Activated CD4-positive, alpha-beta T cell treated with anti-CD3 and anti-CD28 coated beads, Interleukin-10, Interleukin-2, amounts not matched to agents 100 ng/mL and 50 ng/mL, durations not matched to agents 16 hours and 8 hours (primary cell): ENCODE measurements around the gene SP110.
"Not testable (repeated sequence)": the region's sequence is repeated elsewhere in the genome, so short reads cannot be mapped to it uniquely, and the experiment has no call there.

Source experiments
- DNase-seq: peaks from one replicate; pipeline ENCODE4 v3.0.0-alpha.2; 2020

The SP110 gene

DNA sequence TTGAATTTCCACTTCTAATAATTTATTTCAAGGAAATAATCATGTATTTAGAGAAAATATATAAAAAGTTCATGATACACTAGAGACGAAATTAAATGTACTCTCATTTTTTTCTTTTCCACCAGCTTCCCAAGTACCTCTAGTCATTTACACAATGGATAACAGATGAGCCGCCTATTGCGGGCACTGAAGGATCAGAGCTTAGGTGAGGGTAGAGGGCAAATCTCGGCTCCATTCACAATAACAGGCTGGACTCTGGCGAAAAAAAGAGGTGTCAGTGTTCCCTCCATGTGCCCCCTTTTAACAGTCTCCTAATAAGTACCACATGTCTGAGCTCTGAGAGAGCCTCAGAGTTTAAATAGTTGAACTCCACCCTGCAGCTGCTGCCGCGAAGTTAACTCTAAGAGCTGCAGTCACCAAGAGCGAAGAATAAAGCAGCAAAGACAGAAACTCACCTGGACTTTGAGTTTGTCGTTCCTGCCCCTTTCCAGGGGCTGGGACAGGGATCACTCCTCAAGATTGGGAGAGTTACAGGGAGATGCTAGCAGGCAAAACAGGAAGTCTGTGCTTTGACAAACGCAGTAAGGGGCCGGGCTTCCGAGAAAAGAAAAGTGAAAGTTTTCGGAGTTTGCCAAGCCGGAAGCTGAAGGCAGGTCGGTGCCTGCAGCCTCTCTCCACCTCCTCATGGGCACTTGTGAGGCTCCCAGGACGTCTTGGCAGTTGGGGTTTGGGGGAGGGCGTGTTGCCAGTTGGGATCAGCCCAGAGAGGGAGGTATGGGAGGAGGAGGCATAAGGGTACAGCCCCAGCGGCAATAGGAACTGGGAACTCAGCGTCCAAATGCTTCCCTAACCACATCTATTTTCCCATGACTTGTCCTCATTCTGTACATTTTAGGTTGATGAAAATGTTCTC, at the start of gene SP110:
Gene SP110, minus strand, starts transcription at position 566 of the 913 bp plus-strand sequence. CDS start 3,057 bp downstream, outside the sequence.
- DNase-seq, result peak; percentile 90

DNA sequence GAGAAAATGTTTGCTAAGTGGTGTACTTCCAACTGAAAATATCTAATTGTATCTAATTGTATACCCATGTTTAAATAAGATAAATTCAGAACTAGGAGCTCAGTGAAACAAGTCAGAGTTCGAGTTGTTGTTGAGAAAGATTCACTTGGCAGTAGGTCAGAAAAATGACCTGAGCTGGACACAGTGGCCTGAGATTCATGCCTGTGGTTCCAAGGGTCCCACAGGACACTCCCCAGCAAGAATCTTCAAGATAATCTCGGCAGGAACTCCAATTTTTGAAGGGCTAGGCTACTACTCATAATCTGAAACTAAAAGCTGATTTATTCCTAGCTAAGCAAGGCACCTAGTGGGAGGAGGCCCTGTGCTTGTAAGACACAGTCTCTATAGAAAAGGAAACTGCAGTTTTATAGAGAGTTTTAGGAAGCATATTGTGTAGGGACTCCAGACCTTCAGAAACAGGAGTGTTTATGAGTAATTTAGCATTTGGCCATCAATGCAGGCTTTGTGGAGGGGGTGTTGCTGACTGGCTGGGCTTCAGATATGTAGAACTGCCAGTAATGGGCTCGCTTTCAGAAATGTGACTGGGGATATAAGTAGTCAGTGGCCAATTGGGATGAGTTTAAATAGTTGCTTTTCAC, 48.9 kb upstream of the SP110 start:
- DNase-seq, result peak; percentile 71

- peak; percentile 72 for DNase-seq
Measured at GRCh38 chr2:230267556-230267955, 47.8 kb upstream of the SP110 start.

GRCh38 chr2:230267059-230267458, 47.3 kb upstream of the SP110 start:
- DNase-seq, result no peak

DNA sequence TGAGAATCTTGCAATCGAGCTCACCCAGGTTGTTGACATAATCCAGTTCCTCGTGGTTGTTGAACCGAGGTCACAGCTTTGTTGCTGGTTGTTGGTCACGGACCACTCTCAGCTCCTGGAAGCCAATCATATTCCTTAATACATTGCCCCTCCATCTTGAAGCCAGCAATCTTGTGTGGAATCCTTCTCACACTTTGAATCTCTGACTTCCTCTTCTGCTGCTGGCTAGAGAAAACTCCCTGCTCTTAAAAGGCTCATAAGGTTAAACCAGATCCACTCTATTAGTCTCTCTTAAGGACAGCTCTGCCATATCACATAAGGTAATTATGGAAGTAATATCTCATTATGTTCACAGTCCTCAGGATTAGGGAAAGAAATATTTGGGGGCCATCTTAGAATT, 46.9 kb upstream of the SP110 start:
- DNase-seq, result no peak

DNA sequence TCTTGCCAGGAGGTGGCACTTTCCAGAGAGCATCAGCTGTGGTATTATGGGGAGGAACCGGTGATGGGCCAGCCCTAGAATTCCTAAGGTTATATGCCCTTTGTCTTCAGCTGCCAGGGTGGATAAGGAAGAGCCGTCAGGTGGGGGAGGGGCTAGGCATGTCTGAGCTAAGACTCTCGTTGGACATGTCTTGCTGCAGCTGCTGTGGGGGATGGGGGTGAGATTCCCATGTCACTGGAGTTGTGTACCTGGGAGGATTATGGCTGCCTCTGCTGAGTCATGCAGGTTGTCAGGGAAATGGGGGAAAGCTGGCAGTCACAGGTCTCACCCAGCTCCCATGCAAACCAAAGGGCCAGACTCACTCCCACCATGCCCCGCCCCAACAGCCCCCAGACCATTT, 45.2 kb upstream of the SP110 start:
- DNase-seq, result not testable (repeated sequence)

GRCh38 chr2:230262246-230262645, 42.5 kb upstream of the SP110 start:
- peak; percentile 19 for DNase-seq

DNA sequence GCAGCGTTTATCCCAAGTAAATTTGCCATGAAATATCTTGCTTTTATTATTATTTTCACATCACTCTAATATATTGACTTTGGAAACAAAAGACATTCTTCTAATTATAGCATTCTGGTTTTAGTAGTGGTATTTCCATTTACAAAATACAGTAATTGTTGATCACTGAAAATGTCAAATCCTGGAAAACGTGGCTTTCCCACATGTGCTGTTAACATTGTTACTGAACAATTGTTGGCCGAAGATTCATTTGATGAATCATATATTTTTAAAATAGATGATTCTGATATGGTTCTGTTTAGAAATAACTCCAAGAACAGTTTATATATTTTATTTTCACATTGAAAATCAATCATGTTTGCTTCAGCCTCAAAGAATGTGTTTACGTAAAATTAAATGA, 38.7 kb upstream of the SP110 start:
- no peak for DNase-seq

- DNase-seq, result peak; percentile 71
Measured at GRCh38 chr2:230256733-230257332, 37.0 kb upstream of the SP110 start.

DNA sequence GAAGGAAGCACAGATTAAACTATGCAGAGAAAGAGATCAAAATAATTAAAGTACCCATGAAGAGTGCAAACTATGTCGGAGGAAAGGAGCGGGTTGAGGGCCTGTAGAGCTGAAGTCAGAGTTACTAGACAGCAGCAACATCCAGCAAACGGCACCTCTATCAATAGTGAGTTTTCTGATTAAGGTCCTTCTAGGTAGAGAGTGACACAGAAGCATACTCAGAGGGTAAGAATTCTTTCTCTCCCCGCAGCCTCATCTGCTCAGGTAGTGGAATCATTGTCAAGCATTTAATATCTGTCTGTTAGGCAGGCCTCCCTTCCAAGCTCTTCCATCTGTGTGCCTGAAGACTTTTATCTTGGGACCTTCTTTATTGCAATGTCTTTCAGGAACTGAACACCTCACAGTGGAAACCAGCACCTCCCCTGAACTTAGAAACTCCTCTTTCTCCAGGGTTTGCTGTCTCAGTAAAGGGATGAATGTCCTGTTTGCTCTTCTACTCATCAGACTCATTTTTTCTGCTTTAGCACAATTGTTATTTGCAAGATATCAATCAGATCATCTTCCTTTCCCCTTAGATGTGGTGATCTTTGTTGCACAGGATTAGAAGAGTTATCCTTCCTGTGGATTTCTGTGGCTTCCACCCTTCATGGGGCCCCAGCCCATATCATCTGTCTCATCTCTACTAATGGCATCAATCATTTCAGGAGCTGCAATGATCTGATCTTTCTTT, 34.5 kb upstream of the SP110 start:
- peak; percentile 87 for DNase-seq

DNA sequence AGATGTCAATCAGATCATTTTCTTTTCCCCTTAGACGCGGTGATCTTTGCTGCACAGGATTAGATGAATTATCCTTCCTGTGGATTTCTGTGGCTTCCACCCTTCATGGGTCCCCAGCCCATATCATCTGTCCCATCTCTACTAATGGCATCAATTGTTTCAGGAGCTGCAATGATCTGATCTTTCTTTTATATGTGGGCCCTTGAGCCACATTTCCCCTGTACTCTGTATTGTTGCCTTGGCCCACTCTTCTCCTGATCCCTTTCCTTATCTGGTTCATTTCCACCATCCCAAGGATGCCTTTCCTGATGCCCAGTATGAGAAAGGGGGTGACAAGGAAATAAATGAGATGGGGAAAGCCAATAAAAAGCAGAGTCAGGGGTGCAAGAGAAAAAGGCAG, 30.4 kb upstream of the SP110 start:
- DNase-seq, result no peak

- no peak for DNase-seq
Measured at GRCh38 chr2:230246206-230246605, 26.4 kb upstream of the SP110 start.

DNA sequence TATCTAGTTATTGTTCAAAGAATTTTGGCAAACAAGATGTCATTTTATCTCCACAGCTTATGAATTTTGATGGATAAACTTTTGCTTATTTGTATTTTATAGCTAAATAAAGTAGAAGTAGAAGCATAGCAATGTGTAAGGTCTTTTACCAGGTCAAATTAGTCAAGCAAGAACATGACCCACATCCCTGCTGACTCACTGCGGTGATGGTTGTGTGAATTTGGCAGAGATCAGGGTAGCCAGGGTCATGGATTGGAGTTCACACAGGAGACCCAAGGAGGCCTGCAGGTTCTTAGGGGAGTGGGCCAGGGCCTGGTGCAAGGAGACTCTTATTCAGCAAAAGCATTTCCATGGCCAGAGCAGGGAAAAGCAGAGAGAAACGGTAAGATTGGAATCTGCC, 24.4 kb upstream of the SP110 start:
- no peak for DNase-seq

DNA sequence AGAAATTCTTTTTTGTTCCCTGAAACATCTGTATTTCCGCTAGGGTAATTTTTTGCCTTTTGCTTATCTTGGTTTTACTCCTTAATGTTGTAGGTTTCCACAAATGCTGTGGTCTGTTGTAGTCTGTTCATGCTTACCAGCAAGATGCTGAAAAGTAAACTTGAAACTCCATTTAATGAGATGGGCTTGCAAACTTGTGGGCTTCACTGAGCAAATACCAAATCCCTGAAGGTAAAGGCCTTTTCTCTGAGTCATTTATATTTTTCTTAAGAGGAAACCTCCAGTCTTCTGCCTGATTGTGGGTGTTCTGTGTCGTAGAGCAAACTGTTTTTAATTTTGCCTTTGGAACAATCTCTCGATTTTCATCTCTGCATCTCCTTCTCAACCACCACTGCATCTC, 15.1 kb upstream of the SP110 start:
- DNase-seq, result peak; percentile 89

- peak; percentile 39 for DNase-seq
Measured at GRCh38 chr2:230234122-230234722, 14.4 kb upstream of the SP110 start.

DNA sequence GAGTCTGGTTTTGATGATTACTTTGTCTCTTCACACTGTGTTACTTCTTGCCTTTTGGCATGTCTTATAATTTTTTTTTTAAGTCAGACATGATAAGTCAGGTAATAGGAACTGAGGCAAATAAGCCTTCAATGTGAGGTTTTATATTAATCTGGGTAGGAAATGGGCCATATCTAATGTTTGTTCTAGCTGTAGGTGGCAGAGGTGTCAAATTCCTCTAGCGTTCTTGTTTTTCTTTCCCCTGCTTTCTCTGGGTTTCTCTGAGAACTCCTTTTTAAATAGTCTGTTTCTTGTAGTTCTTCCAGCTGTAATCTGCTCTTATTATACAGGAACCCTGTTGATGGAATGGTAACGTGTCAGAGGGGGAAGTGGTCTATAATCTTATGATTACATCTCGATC, 11.5 kb upstream of the SP110 start:
- no peak for DNase-seq

DNA sequence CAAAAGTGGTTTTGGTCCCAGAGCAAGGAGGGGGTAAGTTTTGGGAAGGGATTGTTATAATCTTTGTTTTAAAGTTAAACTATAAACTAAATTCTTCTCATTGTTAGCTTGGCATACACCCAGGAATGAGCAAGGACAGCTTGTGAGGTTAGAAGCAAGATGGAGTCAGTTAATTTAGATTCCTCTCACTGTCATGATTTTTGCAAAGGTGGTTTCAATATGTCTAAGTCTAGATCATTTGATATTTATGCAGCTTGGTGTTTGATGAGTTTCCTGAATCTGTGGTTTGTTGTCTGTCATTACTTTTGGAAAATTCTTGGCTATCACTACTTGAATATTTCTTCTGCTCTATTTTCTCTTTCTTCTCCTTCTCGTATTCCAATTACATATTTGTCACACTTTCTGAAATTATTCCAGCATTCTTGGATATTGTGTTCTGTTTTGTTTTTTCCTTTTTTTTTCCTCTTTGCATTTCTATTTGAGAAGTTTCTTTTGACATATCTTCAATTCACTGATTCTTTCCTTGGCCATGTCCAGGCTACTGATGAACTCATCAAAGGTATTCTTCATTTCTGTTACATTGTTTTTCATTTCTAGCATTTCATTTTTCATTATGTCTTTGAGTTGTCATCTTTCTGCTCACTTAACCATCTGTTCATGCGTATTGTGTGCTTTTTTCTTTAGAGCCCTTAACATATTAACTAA, 10.9 kb upstream of the SP110 start:
- peak; percentile 57 for DNase-seq

GRCh38 chr2:230230087-230230486, 10.3 kb upstream of the SP110 start:
- DNase-seq, result peak; percentile 73

DNA sequence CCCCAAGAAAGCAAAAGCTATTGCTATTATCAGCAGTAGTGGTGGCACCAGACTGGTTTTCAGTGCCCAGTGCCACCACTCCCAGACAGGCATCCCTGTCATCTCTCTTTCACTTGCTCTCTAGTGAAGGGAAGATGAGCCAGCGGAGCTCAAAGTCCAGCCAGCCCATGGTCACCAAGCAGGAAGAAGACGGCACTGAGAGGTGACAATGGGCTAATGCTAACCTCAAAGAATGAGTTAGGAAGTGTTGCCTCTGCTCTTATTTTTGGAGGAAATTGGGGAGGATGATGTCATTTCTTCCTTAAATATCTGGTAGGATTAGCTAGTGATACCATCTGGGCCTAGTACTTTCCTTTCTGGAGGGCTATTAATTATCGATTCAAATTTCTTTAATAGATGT, 7.4 kb upstream of the SP110 start:
- DNase-seq, result peak; percentile 37

- peak; percentile 55 for DNase-seq
Measured at GRCh38 chr2:230226051-230226551, 6.3 kb upstream of the SP110 start.

GRCh38 chr2:230225486-230225885, 5.7 kb upstream of the SP110 start, which contains the start of gene SP140:
SP140 (plus strand) TSS chr2:230225736; CDS start chr2:230225845, 109 bp downstream.
- DNase-seq, result peak; percentile 94

GRCh38 chr2:230224458-230224857, 4.7 kb upstream of the SP110 start:
- DNase-seq, result no peak
